Endometrium (tissue), 2 donors: ENCODE data around the gene BATF2.
"Not testable (repeated sequence)": the region's sequence is repeated elsewhere in the genome, so short reads cannot be mapped to it uniquely, and the experiment has no call there.

Experiments used
- FAIRE-seq: peaks from 2 replicates; lab custom pipeline; 2012; peaks lifted over from hg19 to GRCh38; lab: Jason Lieb, UNC
- donor health status: control.
- donor health status: control.

BATF2 gene

DNA sequence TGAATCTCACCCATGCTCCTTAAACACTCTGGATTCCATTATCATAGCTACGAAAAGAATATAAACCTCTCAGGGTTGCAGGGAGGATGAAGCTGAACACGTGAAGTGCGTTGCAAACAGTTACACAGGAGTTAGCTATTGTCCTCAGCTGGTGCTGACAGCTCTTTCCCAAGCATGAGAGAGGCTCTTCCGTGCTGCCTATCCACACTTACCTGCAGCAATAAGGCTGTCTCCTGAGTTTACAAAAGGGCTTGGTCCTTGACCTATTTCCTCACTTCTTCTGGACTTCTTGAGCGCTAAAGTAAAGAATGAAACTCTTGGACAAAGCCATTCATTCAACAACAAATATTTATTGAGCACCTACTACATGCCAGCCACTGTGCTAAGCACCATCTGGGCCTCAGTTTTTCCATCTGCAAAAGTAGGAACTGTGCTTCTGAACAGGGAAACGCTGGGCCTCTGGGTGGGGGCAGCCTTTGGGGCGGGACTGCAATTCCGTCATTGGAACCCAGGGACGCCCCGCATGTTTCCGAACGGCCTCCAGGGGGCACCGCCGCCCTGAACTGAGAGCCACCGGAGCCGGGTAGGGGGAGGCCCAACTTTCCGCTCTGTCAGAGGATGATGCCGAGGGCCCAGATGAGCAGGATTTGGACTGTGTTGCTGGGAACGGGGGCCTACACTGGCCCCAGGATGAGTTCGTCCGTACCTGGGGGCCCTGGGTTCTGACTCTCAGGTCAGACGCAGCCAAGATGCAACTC is 16.5 kb upstream of the BATF2 start:
- no peak for FAIRE-seq

DNA sequence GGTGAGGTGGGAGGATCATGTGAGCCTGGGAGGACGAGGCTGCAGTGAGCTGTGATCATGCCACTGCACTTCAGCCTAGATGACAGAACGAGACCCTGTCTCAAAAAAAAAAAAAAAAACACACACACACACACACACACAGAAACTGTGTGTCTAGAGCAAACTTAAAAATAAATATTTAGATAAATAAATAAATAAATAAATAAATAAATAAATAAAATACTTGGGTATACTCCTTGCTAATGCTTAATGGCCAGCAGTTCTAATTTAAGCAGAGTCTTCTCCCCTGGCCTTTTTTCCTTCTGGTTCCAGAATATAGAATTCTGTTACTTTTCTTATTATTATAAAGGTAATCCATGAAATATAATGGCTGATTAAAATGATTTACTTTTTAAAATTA is 12.1 kb upstream of the BATF2 start:
- no peak for FAIRE-seq

DNA sequence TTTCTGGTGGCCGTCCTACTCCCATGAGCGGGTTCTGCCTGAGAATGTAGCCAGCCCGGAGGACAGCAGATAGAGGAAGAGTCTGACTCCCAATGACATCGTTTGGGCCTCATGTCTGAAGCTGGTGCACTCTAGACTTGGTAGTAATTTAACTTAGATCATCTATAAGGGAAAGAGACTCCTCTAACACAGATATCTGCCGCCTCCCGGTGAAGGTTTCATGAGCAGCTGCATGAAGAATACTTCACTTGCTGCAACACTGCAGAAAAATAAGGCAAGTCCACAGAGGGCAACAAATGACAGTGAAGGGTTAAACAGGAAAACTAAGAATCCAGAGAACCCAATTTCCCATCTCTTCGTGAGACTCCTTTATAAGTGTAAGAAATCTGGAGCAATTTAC is 11.2 kb upstream of the BATF2 start:
- FAIRE-seq = no peak

DNA sequence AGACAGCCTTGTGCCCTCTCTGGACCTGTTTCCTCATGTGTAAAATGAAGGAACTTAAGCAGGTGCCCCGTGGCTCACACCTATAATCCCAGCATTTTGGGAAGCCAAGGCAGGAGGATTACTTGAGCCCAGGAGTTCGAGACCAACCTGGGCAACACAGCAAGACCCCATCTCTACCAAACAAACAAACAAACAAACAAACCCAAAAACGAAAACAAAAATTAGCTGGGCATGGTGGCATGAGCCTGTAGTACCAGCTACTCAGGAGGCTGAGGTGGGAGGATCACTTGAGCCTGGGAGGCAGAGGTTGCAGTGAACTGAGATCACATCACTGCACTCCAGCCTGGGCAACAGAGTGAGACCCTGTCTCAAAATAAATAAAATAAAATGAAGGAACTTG is 7.2 kb upstream of the BATF2 start:
- FAIRE-seq = not testable (repeated sequence)

DNA sequence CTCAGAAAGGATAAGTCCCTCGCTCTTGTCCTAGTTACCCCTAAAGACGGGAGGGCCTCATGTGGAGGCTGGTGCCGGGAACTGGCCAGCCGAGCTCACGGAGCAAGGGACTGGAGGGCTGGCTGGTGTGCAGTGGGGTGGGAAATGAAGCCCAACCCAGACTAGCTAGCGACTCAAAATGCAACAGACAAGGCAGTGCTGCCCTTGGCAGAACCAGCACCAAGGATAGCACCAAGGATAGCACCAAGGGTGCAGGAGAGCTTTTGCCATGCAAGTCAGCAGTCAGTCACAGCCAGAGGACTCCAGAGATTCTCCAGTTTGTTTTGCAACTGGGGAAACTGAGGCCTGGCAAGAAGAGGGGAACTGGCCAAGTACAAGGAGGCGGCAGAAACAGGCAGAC is 6.5 kb upstream of the BATF2 start:
- FAIRE-seq = no peak

DNA sequence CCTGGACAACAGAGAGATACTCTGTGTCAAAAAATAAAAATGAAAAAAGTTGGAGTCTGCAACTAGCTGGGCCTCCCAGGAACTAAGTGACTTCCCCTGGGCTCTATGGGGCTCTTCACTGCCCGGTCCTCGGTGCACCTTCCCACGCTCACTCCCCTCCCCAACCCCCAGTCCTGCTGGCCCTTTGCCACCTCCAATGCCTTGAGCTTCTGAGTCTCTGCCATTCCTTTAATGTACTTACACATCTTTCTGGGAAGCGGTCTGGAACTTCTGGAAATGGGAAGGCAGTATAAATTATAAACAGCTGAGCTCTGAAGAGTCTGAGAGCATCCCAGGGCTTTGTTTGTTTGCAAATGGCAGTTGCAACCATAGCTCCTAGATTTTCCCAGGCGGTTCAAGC is 5.9 kb upstream of the BATF2 start:
- FAIRE-seq = no peak

DNA sequence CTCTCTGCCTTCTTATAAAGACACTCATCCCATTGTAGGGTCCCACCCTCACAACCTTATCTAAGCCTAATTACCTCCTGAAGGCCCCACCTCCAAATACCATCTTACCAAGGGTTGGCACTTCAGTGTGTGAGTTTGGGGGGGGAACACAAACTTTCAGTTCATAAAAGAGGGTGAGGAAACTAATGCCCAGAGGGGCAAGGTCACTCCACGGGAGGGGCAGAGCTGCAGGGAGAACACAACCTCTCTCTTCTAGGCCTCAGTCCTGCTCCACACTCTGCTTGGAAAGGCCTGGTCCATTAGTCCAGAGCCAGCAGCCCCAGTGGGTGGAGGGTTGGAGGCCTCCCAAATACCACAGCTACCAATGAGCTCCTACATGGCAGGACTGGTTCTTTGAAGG is 2.7 kb upstream of the BATF2 start:
- no peak for FAIRE-seq

DNA sequence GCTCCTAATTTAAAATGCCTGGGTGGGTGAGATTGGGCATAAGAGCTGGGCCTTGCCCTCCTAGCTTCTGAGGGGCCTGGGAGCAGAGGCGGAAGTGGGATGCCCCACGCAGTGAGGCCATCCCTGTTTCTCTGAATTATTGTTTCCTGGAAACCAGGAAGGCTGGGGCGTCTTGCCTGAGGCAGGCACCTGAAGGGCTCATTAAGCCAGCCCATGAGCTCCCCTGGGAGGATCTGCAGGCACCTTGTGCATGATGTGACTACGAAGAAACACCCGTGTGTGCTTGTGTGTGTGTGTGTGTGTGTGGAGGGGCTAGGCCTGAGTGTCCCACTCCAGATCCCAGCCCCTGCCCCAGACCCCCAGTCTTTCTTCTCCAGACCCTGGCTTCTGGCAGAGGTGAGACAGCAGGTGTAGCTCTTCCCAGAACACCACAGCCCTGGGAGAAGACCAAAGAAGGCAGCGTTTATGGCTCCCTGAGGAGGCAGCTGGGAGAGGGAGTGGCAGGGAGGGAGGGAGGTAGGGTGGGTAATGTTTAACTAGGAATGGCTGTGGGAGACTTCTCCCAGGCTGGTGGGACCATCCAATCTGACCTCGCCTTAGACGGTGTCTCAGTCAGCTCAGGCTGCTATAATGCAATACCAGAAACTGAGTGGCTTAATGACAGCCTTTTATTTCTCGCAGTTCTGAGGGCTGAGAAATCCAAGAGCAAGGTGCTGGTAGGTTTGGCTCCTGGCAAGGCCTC is 2.1 kb upstream of the BATF2 start:
- FAIRE-seq = no peak

DNA sequence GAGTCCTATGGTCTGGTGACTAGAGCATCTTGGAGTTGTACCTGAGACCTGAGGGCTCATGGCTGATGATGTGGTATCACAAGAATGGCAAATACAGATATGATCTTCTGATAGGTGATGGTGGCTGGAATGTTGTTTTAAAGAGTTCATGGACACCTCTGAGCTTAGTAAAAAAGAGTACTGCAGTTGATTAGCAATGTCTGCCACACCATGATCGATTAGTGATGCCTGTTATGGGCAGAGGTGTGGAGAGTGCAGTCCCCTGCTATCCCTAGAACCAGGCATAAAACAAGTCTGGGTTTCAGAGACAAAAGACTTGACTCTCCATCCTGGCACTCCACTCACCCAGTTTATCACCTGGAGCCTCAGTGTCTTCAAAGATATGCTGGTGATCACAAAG is 1.4 kb upstream of the BATF2 start:
- FAIRE-seq = no peak

DNA sequence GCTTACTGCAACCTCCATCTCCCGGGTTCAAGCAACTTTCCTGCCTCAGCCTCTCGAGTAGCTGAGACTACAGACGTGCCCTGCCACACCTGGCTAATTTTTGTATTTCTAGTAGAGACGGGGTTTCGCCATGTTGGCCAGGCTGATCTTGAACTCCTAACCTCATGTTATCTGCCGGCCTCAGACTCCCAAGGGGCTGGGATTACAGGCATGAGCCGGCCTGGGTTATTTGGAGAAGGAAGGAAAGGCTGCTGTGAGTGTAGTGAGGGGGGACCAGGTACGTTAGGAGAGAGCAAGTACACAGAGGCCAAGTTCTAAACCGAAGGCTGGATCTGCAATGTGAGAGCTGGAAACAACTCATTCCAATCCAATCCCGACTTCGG is 453 bp downstream of the BATF2 start:
- FAIRE-seq = no peak

DNA sequence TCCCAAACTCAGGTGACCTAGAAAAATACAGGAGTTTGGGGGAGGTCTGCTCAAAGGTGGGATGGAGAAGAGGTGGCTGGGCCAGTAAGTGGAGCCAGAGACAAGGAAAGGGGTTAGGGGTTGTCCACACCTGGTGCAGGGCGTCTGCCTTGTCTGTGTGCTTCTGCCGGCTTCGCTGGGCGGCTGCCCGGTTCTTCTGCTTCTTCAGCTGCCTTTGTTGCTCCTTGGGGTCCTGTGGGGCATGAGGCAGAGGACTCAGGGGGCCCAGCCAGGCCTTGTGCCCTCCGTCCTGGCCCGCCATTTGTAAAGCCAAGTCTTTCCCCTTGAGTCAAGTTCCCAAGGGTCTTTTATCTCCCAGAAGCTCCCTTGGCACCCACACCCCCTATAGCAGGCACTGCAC is 2.5 kb downstream of the BATF2 start:
- FAIRE-seq = no peak

DNA sequence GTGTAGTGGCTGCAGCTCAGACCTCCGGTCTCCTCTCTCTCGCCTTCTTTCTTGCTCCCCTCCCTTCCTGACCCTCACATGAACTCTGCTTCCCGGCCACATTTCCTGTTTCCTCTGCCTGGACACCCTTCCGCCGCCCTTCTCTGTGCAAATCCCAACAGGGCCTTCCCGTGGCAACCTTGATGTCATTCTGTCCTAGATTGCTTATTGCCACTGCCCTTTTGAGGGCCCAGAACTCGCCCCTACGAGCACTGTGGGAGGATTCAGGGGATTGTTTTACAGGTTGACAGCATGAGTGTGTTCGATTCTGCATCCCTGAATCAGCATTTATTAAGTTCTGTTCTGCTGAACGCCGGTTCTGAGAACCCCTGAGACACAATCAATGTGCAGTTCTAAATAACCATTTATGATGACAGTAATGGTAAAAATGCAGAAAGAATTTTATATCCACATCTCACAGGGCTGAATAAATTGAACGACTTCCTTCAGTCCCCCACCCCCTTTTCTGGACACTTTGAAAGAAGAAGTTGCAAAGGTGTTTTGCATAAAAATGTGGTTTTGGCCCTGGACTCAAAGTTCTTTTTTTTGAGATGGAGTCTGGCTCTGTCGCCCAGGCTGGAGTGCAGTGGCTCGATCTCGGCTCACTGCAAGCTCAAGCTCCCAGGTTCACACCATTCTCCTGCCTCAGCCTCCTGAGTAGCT is 6.4 kb downstream of the BATF2 start:
- FAIRE-seq = no peak

DNA sequence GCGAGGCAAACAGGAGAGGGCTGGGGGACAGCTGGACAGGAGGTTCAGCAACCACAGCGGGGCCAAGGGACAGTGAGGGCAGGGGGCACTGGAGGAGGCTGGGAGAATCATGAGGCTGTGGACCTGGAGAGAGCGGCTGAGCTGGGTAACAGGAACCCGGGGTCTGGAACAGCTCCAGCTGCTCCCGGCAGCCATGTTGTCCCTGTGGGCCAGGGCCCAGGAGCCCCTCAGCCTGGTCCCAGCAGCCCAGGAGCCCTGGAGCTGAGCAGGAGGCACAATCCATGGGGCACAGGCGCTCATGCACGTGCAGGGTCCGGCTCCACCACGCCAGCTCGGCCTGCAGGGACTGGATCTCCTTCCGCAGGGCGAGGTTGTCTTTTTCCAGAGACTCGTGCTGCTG is 7.4 kb downstream of the BATF2 start:
- no peak for FAIRE-seq

DNA sequence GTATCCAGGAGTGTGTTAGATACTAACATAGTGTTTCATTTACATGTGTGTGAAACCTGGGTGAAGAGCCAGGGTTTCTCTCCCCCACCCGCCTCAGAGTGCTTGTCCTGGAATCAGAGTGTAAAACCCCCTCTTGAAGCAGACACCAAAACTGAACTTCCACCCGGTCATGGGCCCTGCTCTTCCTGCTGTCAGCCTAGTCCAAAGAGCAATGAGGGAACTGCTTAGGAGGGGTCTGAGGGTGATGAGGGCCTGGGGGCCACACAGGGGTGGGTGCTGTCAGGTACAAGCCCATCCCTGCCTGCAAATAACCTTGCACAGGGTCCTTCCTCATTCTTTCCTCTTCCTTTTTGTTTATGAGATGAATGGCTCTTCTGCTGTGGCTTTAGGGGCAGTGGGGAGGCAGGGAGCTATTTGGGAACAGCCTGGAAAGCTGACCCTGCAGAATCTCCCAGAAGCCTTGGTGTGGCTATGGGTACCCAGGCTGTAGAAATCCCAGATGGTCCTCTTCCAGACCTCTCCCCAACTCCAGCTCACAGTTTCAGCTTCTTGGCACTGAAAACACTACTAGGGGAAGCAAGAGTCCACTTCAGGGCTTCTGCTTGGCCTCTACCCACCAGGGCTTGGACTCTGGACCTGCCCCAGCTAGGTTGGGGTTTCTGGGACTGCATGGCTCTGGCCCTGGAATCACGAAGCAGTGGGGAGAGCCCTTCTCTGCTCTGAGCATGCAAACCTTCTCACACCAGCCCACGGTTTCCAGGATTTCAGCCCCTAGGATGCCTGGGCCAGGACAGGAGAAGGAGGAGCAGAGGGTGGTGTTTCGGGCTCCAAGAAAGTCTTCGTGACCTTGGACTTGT is 8.5 kb downstream of the BATF2 start:
- FAIRE-seq = no peak

DNA sequence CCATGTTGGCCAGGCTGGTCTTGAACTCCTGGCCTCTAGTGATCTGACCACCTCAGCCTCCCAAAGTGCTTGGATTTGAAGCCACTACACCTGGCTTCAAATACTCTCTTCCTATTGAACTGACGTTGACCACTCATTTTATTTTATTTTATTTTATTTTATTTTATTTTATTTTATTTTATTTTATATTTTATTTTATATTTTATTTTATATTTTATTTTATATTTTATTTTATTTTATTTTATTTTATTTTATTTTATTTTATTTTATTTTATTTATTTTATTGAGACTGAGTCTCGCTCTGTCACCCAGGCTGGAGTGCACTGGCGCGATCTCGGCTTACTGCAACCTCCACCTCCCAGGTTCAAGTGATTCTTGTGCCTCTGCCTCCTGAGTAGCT is 13.4 kb downstream of the BATF2 start:
- peak; percentile 37 for FAIRE-seq

DNA sequence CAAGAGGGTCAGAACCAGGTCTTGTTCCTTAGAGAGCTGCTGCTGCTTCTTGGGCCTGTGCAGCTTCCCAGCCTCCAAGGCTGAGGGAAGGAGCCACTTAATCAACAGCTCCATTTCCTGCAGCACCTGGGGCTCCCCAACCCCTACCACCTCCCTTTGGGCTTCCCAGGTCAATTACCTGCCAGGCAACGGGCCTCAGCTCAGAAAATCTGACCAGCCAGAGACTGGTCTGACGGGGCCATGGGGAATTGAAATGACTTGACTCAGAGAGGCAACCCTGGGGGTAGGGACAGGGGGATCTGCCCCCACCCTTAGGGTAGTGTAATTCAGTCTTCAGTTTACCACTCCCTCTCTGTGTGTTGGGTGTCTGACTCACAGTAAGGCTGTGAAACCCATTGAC is 20.1 kb downstream of the BATF2 start:
- no peak for FAIRE-seq

DNA sequence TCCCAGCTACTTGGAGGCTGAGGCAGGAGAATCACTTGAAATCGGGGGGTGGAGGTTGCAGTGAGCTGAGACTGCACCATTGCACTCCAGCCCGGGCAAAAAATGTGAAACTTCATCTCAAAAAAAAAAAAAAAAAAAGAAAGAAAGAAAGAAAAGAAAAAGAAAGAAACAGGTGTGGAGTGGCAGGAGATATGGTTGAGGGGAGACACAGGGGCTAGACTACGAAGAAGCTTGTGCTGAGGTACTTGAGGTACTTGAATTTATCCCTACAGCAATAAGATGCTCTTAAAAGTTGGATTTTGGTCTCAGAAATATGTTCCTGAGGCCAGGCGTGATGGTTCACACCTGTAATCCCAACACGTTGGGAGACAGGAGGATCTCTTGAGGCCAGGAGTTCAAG is 22.6 kb downstream of the BATF2 start:
- no peak for FAIRE-seq

DNA sequence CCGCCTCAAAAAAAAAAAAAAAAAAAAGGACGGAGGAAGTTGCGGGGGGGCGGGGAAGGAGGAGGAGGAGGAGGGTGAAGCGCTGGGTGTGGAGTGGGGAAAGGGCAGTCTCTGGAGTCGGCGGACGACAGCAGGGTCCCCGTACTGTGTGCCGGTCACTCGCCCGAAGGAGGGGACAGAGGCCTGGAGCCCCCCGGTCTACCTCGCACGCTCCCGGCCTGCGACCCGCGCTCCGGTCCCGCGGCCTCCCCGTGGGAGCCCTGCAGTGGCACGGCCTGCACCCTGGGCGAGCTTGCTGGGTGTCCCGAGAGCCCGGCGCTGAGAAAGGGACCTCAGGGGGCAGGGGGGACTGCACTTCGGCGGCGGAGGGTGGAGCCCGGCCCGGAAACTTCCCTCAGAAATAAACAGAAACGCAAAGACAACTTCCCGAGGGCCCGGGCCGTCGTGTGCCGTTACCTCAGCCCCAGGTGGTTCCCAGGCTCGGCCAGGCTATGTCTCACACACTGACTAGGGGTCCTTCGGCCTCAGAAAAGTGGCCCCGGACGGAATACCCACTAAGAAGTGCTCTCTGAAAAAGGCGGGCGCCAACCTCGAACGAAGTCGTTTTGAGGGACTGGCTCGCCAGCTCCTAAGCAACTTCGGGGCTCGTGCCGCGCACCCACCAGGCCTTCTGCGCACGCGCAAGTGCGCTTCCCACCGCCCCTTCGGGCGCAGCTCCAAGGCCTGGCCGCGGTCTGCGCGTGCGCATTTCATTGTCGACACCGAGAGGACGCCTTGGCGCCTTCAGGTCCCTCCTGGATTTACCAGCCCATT is 25.1 kb downstream of the BATF2 start, which contains the start of gene MAJIN:
Gene MAJIN (minus strand): TSS at position 688 of the 813 bp plus-strand sequence. CDS start 12,703 bp downstream, outside the sequence.
- FAIRE-seq = no peak

DNA sequence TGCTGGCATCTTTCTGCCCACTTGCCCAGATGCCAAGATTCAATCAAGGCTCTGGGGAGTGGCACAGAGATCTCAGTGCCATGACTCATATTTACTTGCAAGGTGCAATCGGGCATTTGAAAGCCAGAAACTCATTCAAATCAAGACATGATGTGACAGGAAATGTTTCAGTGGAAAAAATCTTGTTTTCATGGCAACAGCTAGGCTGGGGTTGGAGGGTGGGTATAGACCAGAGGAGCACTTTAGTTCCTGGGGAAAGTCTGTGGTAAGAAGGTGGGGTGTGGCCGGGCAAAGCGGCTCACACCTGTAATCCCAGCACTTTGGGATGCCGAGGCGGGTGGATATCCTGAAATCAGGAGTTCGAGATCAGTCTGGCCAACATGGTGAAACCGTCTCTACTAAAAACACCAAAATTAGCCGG is 26.0 kb downstream of the BATF2 start:
- no peak for FAIRE-seq

DNA sequence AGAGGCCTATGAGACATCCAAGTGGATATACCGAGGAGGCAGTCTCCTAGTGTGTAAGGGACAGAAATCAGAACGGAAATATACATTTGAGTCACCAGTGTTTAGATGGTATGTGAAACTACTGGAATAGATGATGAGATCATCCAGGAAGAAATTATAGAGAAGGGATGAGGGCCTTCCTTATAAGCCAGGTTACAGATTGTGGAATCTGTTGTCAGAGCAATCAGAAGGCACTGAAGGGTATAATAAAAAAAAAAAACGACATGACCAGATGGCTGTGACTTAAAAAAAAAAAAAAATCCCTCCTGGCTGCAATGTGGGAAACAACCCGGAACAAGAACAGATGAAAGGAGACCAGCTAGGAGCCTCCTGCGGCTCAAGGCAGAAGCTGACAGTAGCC is 27.6 kb downstream of the BATF2 start:
- FAIRE-seq = no peak

DNA sequence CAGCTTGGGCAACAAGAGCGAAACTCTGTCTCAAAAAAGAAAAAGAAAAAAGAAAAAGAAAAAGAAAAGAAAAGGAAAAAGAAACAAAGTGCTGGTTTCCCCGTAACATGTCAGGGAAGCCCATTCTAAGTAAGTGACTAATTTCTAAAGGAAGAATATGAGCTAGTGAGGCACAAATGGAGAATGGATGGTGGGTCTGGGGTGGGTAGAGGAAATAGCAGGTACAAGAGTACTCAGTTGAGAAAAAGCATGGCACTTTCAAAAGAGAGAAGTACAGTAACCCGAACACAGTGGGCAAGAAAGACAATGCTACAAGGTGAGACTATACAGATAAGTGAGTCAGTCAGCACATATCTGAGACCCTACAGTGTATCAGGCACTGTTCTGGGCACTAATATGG is 29.4 kb downstream of the BATF2 start:
- FAIRE-seq = no peak
